ENCODE results near the gene HS3ST5. TPM values are rescaled to one million over a fixed set of nuclear protein-coding genes. Genes with fewer than 3 reads are reported as not detected.
A peak's percentile ranks its signal among the peaks of the same experiment; 100 is the strongest.

The HS3ST5 gene
- total and polyA plus RNA-seq, 2 donors (not counting 1 experiment from before 2014, with no cell fraction given), result under 0.01 TPM; not detected in 1

GRCh38 chr6:114068116-114068515 lies 274.7 kb downstream of the HS3ST5 start:
- Histone ChIP-seq H2AFZ (ENCODE audit: low read length) (no peak overlapping the region), H3K4me1 (ENCODE audit: control insufficient read depth, extremely low read depth, insufficient read depth, low read length) (no peaks in the 10 kb centered on the region), H3K9me3 (ENCODE audit: control insufficient read depth, insufficient read depth, low read depth, low read length) (no peaks in the 10 kb centered on the region), H3K4me2 (ENCODE audit: extremely low read depth, insufficient read depth, low read length) (no peak overlapping the region), H3K36me3 (ENCODE audit: control insufficient read depth, insufficient read depth, low read length) (no peaks in the 10 kb centered on the region), H3K4me3 (replicated peaks in 1 of 4; ENCODE audit: control extremely low read depth in 1 of 4, insufficient read depth in 1 of 4, low read depth in 3 of 4, low read length in 4 of 4) (no peak overlapping the region), H4K20me1 (ENCODE audit: control insufficient read depth, extremely low read depth, insufficient read depth, low read length) (no peaks in the 10 kb centered on the region), H3K79me2 (ENCODE audit: control insufficient read depth, insufficient read depth, low read length) (no peaks in the 10 kb centered on the region), H3K27ac (ENCODE audit: insufficient read depth, low read length) (no peak overlapping the region), H3K27me3 (ENCODE audit: control insufficient read depth, insufficient read depth, low read length) (peaks cover 3% of the 10 kb centered on the region), H3K9ac (ENCODE audit: insufficient read depth, low read length) (no peak overlapping the region)
- no peak for DNase-seq (ENCODE audit: low read depth in 2 of 2)
- TF ChIP-seq EZH2 (IDR thresholded peaks at IDR 0.05; ENCODE audit: low read length, missing control alignments), result no peak
- TF ChIP-seq, protein P1, sequence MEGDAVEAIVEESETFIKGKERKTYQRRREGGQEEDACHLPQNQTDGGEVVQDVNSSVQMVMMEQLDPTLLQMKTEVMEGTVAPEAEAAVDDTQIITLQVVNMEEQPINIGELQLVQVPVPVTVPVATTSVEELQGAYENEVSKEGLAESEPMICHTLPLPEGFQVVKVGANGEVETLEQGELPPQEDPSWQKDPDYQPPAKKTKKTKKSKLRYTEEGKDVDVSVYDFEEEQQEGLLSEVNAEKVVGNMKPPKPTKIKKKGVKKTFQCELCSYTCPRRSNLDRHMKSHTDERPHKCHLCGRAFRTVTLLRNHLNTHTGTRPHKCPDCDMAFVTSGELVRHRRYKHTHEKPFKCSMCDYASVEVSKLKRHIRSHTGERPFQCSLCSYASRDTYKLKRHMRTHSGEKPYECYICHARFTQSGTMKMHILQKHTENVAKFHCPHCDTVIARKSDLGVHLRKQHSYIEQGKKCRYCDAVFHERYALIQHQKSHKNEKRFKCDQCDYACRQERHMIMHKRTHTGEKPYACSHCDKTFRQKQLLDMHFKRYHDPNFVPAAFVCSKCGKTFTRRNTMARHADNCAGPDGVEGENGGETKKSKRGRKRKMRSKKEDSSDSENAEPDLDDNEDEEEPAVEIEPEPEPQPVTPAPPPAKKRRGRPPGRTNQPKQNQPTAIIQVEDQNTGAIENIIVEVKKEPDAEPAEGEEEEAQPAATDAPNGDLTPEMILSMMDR (conservative IDR thresholded peaks at IDR 0.05 in 1 of 2, IDR thresholded peaks at IDR 0.05 in 1 of 2; ENCODE audit: low read depth in 1 of 2, low read length in 2 of 2), result no peak

GRCh38 chr6:114064862-114065261 lies 278.0 kb downstream of the HS3ST5 start:
- TF ChIP-seq, protein P1 (conservative IDR thresholded peaks at IDR 0.05 in 1 of 2, IDR thresholded peaks at IDR 0.05 in 1 of 2; ENCODE audit: low read depth in 1 of 2, low read length in 2 of 2), result no peak
- no peak for TF ChIP-seq EZH2 (IDR thresholded peaks at IDR 0.05; ENCODE audit: low read length, missing control alignments)
- Histone ChIP-seq H3K4me2 (ENCODE audit: extremely low read depth, insufficient read depth, low read length) (no peak overlapping the region), H3K79me2 (ENCODE audit: control insufficient read depth, insufficient read depth, low read length) (no peaks in the 10 kb centered on the region), H3K27me3 (ENCODE audit: control insufficient read depth, insufficient read depth, low read length) (peaks cover 3% of the 10 kb centered on the region), H3K27ac (ENCODE audit: insufficient read depth, low read length) (no peak overlapping the region), H3K4me3 (replicated peaks in 1 of 4; ENCODE audit: control extremely low read depth in 1 of 4, insufficient read depth in 1 of 4, low read depth in 3 of 4, low read length in 4 of 4) (no peak overlapping the region), H3K9ac (ENCODE audit: insufficient read depth, low read length) (no peak overlapping the region), H2AFZ (ENCODE audit: low read length) (no peak overlapping the region), H4K20me1 (ENCODE audit: control insufficient read depth, extremely low read depth, insufficient read depth, low read length) (no peaks in the 10 kb centered on the region), H3K4me1 (ENCODE audit: control insufficient read depth, extremely low read depth, insufficient read depth, low read length) (no peaks in the 10 kb centered on the region), H3K36me3 (ENCODE audit: control insufficient read depth, insufficient read depth, low read length) (no peaks in the 10 kb centered on the region), H3K9me3 (ENCODE audit: control insufficient read depth, insufficient read depth, low read depth, low read length) (no peaks in the 10 kb centered on the region)
- no peak for DNase-seq (ENCODE audit: low read depth in 2 of 2)

GRCh38 chr6:114063956-114064355 lies 278.9 kb downstream of the HS3ST5 start:
- peak in 1 of 2 donors; percentile 44 for DNase-seq (ENCODE audit: low read depth in 2 of 2)
- H3K4me1 ChIP-seq (ENCODE audit: control insufficient read depth, extremely low read depth, insufficient read depth, low read length), result no peaks in the 10 kb centered on the region
- H3K9ac ChIP-seq (ENCODE audit: insufficient read depth, low read length), result no peak overlapping the region
- H3K27me3 ChIP-seq (ENCODE audit: control insufficient read depth, insufficient read depth, low read length), result peaks cover 3% of the 10 kb centered on the region
- no peaks in the 10 kb centered on the region for H3K36me3 ChIP-seq (ENCODE audit: control insufficient read depth, insufficient read depth, low read length)
- H4K20me1 ChIP-seq (ENCODE audit: control insufficient read depth, extremely low read depth, insufficient read depth, low read length), result no peaks in the 10 kb centered on the region
- H3K4me2 ChIP-seq (ENCODE audit: extremely low read depth, insufficient read depth, low read length), result no peak overlapping the region
- TF ChIP-seq, protein P1 (conservative IDR thresholded peaks at IDR 0.05 in 1 of 2, IDR thresholded peaks at IDR 0.05 in 1 of 2; ENCODE audit: low read depth in 1 of 2, low read length in 2 of 2), result no peak
- no peak for TF ChIP-seq EZH2 (IDR thresholded peaks at IDR 0.05; ENCODE audit: low read length, missing control alignments)
- H3K27ac ChIP-seq (ENCODE audit: insufficient read depth, low read length), result no peak overlapping the region
- H2AFZ ChIP-seq (ENCODE audit: low read length), result no peak overlapping the region
- H3K4me3 ChIP-seq (replicated peaks in 1 of 4; ENCODE audit: control extremely low read depth in 1 of 4, insufficient read depth in 1 of 4, low read depth in 3 of 4, low read length in 4 of 4), result no peak overlapping the region
- no peaks in the 10 kb centered on the region for H3K79me2 ChIP-seq (ENCODE audit: control insufficient read depth, insufficient read depth, low read length)
- H3K9me3 ChIP-seq (ENCODE audit: control insufficient read depth, insufficient read depth, low read depth, low read length), result no peaks in the 10 kb centered on the region

Measured in fibroblast of lung (primary cell).